ENCODE results near the gene AZIN2. TPM values are rescaled to one million over a fixed set of nuclear protein-coding genes. Genes with fewer than 3 reads are reported as not detected.
A peak's percentile ranks its signal among the peaks of the same experiment; 100 is the strongest.
"Not testable (repeated sequence)": the region's sequence is repeated elsewhere in the genome, so short reads cannot be mapped to it uniquely, and the experiment has no call there.

The AZIN2 gene
- total and polyA plus RNA-seq, 2 of the 8 experiments (the other 6 are each of a cell fraction or from before 2014, with no cell fraction given): 0.22 to 0.91 TPM

DNA sequence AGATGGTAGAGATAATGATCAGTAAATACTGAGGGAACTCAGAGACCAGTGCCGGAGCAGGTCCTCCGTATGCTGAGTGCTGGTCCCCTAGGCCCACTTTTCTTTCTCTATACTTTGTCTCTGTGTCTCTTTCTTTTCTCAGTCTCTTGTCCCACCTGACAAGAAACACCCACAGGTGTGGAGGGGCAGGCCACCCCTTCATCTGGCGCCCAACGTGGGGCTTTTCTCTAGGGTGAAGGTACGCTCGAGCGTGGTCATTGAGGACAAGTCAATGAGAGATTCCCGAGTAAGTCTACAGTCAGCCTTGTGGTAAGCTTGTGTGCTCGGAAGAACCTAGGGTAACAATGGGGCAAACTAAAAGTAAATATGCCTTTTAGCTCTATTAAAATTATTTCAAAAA, 16.7 kb upstream of the AZIN2 start:
- H2BK120ac ChIP-seq (replicated peaks; ENCODE audit: low read depth, low read length); H3K4me1 ChIP-seq (replicated peaks in 1 of 4; ENCODE audit: control insufficient read depth in 3 of 4, insufficient read depth in 4 of 4, low read length in 3 of 4); H3K23me2 ChIP-seq (ENCODE audit: low read depth, low read length); H3K4me3 ChIP-seq (ENCODE audit: extremely low read depth in 1 of 4, insufficient read depth in 2 of 4, low read depth in 3 of 4, low read length in 4 of 4); H3K9ac ChIP-seq (replicated peaks in 1 of 4; ENCODE audit: extremely low read depth in 1 of 4, low read depth in 3 of 4, low read length in 3 of 4); H2BK5ac ChIP-seq (ENCODE audit: low read depth, low read length); H3K23ac ChIP-seq (ENCODE audit: insufficient read length); H3K14ac ChIP-seq (ENCODE audit: insufficient read length); H3K4me2 ChIP-seq (ENCODE audit: insufficient read depth in 1 of 2, low read depth in 2 of 2, low read length in 2 of 2); H3K27me3 ChIP-seq (replicated peaks in 1 of 4; ENCODE audit: control insufficient read depth in 3 of 4, extremely low read depth in 1 of 4, insufficient read depth in 3 of 4, low read length in 3 of 4); H3K79me1 ChIP-seq (ENCODE audit: low read depth, low read length); H3K4ac ChIP-seq (replicated peaks; ENCODE audit: insufficient read length, low read depth, low read length); H4K20me1 ChIP-seq (replicated peaks in 1 of 2; ENCODE audit: control insufficient read depth in 1 of 2, insufficient read depth in 2 of 2, low read length in 2 of 2); FAIRE-seq; H4K5ac ChIP-seq (ENCODE audit: insufficient read length, low read depth, low read length); H3K79me2 ChIP-seq (ENCODE audit: control insufficient read depth in 1 of 2, insufficient read depth in 2 of 2, low read length in 2 of 2); H4K91ac ChIP-seq (replicated peaks; ENCODE audit: insufficient read length, low read length); H3K56ac ChIP-seq (replicated peaks; ENCODE audit: insufficient read length, low read depth, low read length); POLR2A ChIA-PET (ENCODE audit: partially characterized antibody); H3K18ac ChIP-seq (ENCODE audit: extremely low read depth, low read length); H2AK5ac ChIP-seq (ENCODE audit: low read depth, low read length); H2BK20ac ChIP-seq (ENCODE audit: low read length); H3K36me3 ChIP-seq (ENCODE audit: control insufficient read depth in 2 of 4, insufficient read depth in 4 of 4, low read length in 3 of 4); H2BK15ac ChIP-seq (ENCODE audit: low read length); H2BK12ac ChIP-seq (ENCODE audit: low read depth, low read length); H2AFZ ChIP-seq (ENCODE audit: low read length); H3K27ac ChIP-seq (ENCODE audit: low read depth, low read length); H4K8ac ChIP-seq (ENCODE audit: extremely low read depth, insufficient read depth, low read length): not testable (repeated sequence)
- peak in 1 of 2 experiments; percentile 53 for DNase-seq (ENCODE audit: low read depth in 1 of 2, low spot score in 2 of 2)
- peaks cover 32 to 42% of the 10 kb centered on the region in 2 experiments for H3K9me3 ChIP-seq (ENCODE audit: insufficient read depth in 2 of 2, low read depth in 1 of 2, low read length in 1 of 2)
- 97% methylated on average over 9 of the region's 9 CpGs; no CpG with 5 or more reads in 1 of the 2 experiments for WGBS, 2 experiments (ENCODE audit: extremely low coverage in 1 of 2, insufficient coverage in 1 of 2, insufficient read length in 1 of 2, insufficient replicate concordance in 2 of 2, low coverage in 1 of 2, low lambda C conversion rate in 2 of 2, missing lambda C conversion rate in 1 of 2)
- CTCF ChIA-PET (ENCODE audit: partially characterized antibody): interaction anchor here (1.4 to 2.9 kb wide), 2 partner anchors 8 to 187 kb away, joined by 3 to 11 read pairs; no protein-coding TSS in a partner anchor

Data from H1 (cell line).